ENCODE results near the gene TUSC2. TPM values are rescaled to one million over a fixed set of nuclear protein-coding genes. Genes with fewer than 3 reads are reported as not detected.
A peak's percentile ranks its signal among the peaks of the same experiment; 100 is the strongest.
"Not testable (repeated sequence)": the region's sequence is repeated elsewhere in the genome, so short reads cannot be mapped to it uniquely, and the experiment has no call there.

Gene TUSC2
- total RNA-seq, 2 donors from 2014 or later: 12.9 to 31.6 TPM

DNA sequence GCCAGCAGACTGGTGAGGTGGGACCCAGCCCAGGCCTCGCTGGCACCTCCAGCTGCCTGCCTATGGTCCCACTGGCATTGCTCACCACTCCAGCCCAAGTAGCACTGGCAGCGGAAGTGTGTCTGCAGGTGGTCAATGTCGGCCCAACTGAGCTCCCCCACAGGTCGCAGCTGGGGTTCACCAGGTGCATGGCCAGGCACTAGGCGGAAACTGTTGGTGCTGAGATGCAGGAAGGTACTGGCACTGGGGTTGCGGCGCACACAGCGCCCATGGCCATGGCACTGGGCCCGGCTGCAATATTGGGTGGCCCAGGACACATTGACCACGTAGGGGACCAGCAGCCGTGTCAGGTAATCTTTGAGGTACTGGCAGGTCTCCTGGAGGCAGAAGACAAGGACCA lies 9.9 kb downstream of the TUSC2 start:
- peaks cover 0 to 5% of the 10 kb centered on the region in 2 donors for H3K36me3 ChIP-seq (replicated peaks in 1 of 2; ENCODE audit: insufficient read depth in 1 of 2, low read depth in 2 of 2)
- TF ChIP-seq, protein P1, sequence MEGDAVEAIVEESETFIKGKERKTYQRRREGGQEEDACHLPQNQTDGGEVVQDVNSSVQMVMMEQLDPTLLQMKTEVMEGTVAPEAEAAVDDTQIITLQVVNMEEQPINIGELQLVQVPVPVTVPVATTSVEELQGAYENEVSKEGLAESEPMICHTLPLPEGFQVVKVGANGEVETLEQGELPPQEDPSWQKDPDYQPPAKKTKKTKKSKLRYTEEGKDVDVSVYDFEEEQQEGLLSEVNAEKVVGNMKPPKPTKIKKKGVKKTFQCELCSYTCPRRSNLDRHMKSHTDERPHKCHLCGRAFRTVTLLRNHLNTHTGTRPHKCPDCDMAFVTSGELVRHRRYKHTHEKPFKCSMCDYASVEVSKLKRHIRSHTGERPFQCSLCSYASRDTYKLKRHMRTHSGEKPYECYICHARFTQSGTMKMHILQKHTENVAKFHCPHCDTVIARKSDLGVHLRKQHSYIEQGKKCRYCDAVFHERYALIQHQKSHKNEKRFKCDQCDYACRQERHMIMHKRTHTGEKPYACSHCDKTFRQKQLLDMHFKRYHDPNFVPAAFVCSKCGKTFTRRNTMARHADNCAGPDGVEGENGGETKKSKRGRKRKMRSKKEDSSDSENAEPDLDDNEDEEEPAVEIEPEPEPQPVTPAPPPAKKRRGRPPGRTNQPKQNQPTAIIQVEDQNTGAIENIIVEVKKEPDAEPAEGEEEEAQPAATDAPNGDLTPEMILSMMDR (IDR thresholded peaks at IDR 0.05): no peak
- no peak for TF ChIP-seq POLR2A (IDR thresholded peaks at IDR 0.05)
- no peaks in the 10 kb centered on the region for H3K27me3 ChIP-seq
- ATAC-seq (no peak), DNase-seq (no peak)
- H3K4me3 ChIP-seq: no peak overlapping the region
- H3K27ac ChIP-seq: peak overlapping the region in 1 of 4 donors; percentile 12
- H3K4me1 ChIP-seq: peaks cover 50% of the 10 kb centered on the region
- 85 to 100% methylated on average over 1 to 11 of the region's 11 CpGs for WGBS, 2 donors
- intact Hi-C loops (cut with DNase I): no loop called here
- no peaks in the 10 kb centered on the region for H3K9me3 ChIP-seq

DNA sequence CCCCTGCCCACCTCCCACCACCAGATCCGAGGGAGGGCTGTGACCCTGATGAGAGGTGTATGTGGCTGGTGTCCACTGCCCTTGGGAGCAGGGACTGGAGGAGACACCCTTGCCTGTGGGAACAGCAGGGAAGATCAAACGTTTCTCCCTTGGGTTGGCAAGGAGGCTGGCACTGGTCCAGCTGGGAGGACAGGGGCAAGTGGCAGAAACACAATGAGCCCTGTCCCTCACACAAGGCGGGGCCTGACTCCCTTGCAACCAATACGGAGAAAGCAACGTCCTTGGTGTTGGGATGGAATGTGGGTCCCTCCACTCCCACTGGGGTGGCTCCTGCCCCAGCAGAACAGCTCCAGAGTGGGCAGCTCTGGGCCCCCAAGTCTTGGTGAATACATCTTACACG lies 10.7 kb downstream of the TUSC2 start:
- ATAC-seq: no peak
- H3K9me3 ChIP-seq: no peaks in the 10 kb centered on the region
- intact Hi-C loops (cut with DNase I): no loop called here
- H3K36me3 ChIP-seq (replicated peaks in 1 of 2; ENCODE audit: insufficient read depth in 1 of 2, low read depth in 2 of 2): peaks cover 0 to 5% of the 10 kb centered on the region in 2 donors
- no peaks in the 10 kb centered on the region for H3K27me3 ChIP-seq
- peak overlapping the region in 1 of 4 donors; percentile 23 for H3K27ac ChIP-seq
- WGBS, 2 donors: 61 to 64% methylated on average over 5 to 6 of the region's 6 CpGs
- H3K4me3 ChIP-seq: no peak overlapping the region
- H3K4me1 ChIP-seq: peaks cover 43% of the 10 kb centered on the region
- DNase-seq: no peak
- TF ChIP-seq, protein P1 (IDR thresholded peaks at IDR 0.05): no peak
- no peak for TF ChIP-seq POLR2A (IDR thresholded peaks at IDR 0.05)

DNA sequence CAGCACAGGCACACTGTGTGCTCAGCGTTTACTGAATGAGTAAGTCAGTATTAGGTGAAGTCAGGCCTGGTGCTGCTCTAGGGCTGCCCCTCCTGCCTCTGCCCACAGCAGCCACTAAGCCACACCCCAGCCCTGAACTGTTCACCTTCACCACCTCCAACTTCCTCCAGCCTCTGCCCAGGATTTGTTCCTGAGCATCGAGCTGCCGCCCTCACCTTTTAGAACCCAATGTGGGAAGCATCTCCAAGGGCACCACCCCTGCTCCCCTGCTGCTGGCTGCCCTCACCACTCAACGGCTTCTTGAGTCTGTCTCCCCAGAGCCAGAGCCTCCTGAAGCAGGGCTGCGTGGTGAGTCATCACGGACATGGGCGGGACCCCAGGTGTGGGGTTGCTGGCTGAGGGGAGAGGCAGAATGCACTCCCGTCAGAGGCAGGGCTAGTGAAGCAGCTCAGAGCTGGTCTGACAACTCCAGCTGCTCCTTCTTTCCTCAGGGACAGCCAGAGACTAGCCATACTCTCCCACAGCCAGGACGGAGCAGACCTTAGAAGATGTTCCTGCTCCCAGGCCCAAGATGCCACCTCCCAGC lies 11.3 kb downstream of the TUSC2 start:
- no peak for ATAC-seq
- peaks cover 37% of the 10 kb centered on the region for H3K4me1 ChIP-seq

DNA sequence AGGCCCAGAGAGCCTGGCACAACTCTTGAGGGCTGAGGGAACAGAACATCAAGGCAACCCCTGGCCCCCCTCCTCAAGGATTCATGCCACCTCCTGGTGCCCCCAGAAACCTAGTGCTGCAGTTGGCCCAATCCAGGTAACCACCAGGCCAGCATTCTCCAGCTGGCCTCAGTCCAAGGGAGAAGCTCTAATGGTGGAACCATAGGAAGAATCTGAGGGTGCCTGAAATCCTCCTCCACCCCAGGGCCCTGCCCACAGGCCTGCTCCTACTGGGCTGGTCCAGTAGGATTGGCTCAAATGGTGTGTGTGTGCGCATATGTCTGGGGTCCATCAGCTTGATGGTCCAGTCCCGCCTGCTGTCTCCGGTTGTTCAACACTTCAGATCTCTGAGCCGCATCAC lies 13.2 kb downstream of the TUSC2 start:
- peaks cover 0 to 5% of the 10 kb centered on the region in 2 donors for H3K36me3 ChIP-seq (replicated peaks in 1 of 2; ENCODE audit: insufficient read depth in 1 of 2, low read depth in 2 of 2)
- no peaks in the 10 kb centered on the region for H3K9me3 ChIP-seq
- ATAC-seq: no peak
- H3K27ac ChIP-seq: no peak overlapping the region
- H3K4me1 ChIP-seq: peaks cover 27% of the 10 kb centered on the region
- H3K4me3 ChIP-seq: no peak overlapping the region
- TF ChIP-seq, protein P1 (IDR thresholded peaks at IDR 0.05): no peak
- TF ChIP-seq POLR2A (IDR thresholded peaks at IDR 0.05): no peak
- no peaks in the 10 kb centered on the region for H3K27me3 ChIP-seq
- intact Hi-C loops (cut with DNase I): no loop called here
- no peak for DNase-seq
- WGBS, 2 donors: 90 to 95% methylated on average over 4 of the region's 4 CpGs

More for the DNA sequence above, 11.3 kb downstream of the TUSC2 start:
- no peak for DNase-seq
- Histone ChIP-seq H3K36me3 (replicated peaks in 1 of 2; ENCODE audit: insufficient read depth in 1 of 2, low read depth in 2 of 2) (peaks cover 0 to 5% of the 10 kb centered on the region in 2 donors), H3K4me3 (no peak overlapping the region), H3K27me3 (no peaks in the 10 kb centered on the region), H3K9me3 (no peaks in the 10 kb centered on the region), H3K27ac (peak overlapping the region in 1 of 4 donors; percentile 23)
- TF ChIP-seq, protein P1 (IDR thresholded peaks at IDR 0.05): no peak
- peak in 1 of 3 donors; percentile 19 for TF ChIP-seq POLR2A (IDR thresholded peaks at IDR 0.05)
- 65 to 75% methylated on average over 2 to 9 of the region's 9 CpGs for WGBS, 2 donors
- intact Hi-C loops (cut with DNase I): no loop called here

DNA sequence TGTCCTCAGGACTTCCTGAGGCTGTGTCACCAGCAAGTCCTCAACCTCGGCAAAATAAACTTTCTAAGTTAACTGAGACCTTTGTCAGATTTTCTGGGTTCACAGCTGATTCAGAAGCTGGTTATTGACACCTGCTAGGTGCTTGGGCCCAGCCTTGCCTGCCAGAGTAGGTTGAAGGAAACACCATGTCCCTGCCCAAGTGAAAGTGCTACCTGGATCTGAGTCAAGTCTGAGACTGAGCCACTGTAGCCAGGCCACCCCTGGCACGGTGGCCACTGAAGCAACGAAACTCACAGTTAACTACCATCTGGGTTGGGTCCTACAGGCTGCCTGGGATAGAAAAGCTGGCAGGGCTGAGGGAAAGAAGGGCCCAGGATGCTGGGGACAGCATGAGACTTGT lies 13.7 kb downstream of the TUSC2 start:
- ATAC-seq: no peak
- 67 to 72% methylated on average over 3 of the region's 3 CpGs for WGBS, 2 donors
- H3K9me3 ChIP-seq: no peaks in the 10 kb centered on the region
- intact Hi-C loops (cut with DNase I): no loop called here
- no peak overlapping the region for H3K27ac ChIP-seq
- H3K4me1 ChIP-seq: peaks cover 27% of the 10 kb centered on the region
- DNase-seq: peak in 1 of 4 donors; percentile 18
- H3K36me3 ChIP-seq (replicated peaks in 1 of 2; ENCODE audit: insufficient read depth in 1 of 2, low read depth in 2 of 2): peaks cover 0 to 5% of the 10 kb centered on the region in 2 donors
- TF ChIP-seq, protein P1 (IDR thresholded peaks at IDR 0.05): no peak
- TF ChIP-seq POLR2A (IDR thresholded peaks at IDR 0.05): no peak
- H3K4me3 ChIP-seq: no peak overlapping the region
- no peaks in the 10 kb centered on the region for H3K27me3 ChIP-seq

DNA sequence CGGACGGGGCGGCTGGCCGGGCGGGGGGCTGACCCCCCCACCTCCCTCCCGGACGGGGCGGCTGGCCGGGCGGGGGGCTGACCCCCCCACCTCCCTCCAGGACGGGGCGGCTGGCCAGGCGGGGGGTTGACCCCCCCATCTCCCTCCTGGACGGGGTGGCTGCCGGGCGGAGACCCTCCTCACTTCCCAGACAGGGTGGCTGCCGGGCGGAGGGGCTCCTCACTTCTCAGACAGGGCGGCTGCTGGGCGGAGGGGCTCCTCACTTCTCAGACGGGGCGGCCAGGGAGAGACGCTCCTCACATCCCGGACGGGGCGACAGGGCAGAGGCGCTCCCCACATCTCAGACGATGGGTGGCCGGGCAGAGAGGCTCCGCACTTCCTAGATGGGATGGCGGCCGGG lies 16.0 kb downstream of the TUSC2 start:
- DNase-seq; H3K4me3 ChIP-seq; H3K9me3 ChIP-seq; H3K27ac ChIP-seq; ATAC-seq; H3K27me3 ChIP-seq; intact Hi-C loops (cut with DNase I); H3K36me3 ChIP-seq (replicated peaks in 1 of 2; ENCODE audit: insufficient read depth in 1 of 2, low read depth in 2 of 2); H3K4me1 ChIP-seq: not testable (repeated sequence)
- 81% methylated on average over 4 of the region's 32 CpGs; no CpG with 5 or more reads in 1 of the 2 donors for WGBS, 2 donors
